Gastrocnemius medialis (tissue), 4 donors: ENCODE data around the gene GLTPD2. TPM values are rescaled to one million over a fixed set of nuclear protein-coding genes. Genes with fewer than 3 reads are reported as not detected.

Experiments used
- ATAC-seq, 2 donors: fragments of 150-250 bp; one replicate each; pipeline ENCODE4 v1.9.1; 2016
- DNase-seq, 2 donors: peaks; one replicate each; pipeline ENCODE4 v3.0.0-alpha.2; 2019
- H3K27ac ChIP-seq, 4 donors: fragments of 200-600 bp; sonication (generic); 1 replicate in 1 of 4; 2 replicates in 3 of 4; pipeline ENCODE4 v1.5.1; 2016 to 2018; ENCODE audit warnings: mild to moderate bottlenecking in 2 of 4, moderate library complexity in 1 of 4
- H3K27me3 ChIP-seq, 3 donors: fragments of 200-600 bp; sonication (generic) in 2 of 3; 1 replicate in 1 of 3; 2 replicates in 2 of 3; pipeline versions ENCODE4 v1.5.1 to v1.6.0; 2016 to 2019; ENCODE audit warnings: mild to moderate bottlenecking in 1 of 3, moderate library complexity in 1 of 3
- H3K36me3 ChIP-seq, 2 donors: fragments of 200-600 bp; sonication (generic) in 1 of 2; one replicate each; pipeline ENCODE4 v1.5.1; 2017 to 2018
- H3K4me1 ChIP-seq, 2 donors: fragments of 200-600 bp; sonication (generic) in 1 of 2; one replicate each; pipeline ENCODE4 v1.5.1; 2016 to 2017; ENCODE audit warnings: mild to moderate bottlenecking in 2 of 2
- H3K4me3 ChIP-seq, 4 donors: fragments of 200-600 bp; sonication (generic) in 3 of 4; 1 replicate in 1 of 4; 2 replicates in 3 of 4; pipeline ENCODE4 v1.5.1; 2016 to 2019; ENCODE audit warnings: mild to moderate bottlenecking in 2 of 4
- H3K9me3 ChIP-seq, 3 donors: fragments of 200-600 bp; sonication (generic) in 2 of 3; 1 replicate in 1 of 3; 2 replicates in 2 of 3; pipeline ENCODE4 v1.5.1; 2016 to 2019
- POLR2A ChIP-seq, 2 donors: fragments of 450-650 bp; IDR thresholded peaks; one replicate each; pipeline ENCODE4 v1.6.1; 2017; ENCODE audit warnings: antibody characterized with exemption in 2 of 2, mild to moderate bottlenecking in 2 of 2, moderate library complexity in 2 of 2
- in situ Hi-C, 4 donors: fragments of 200-750 bp; cut with MboI; loops; one replicate each; pipeline versions ENCODE4 v1.15.0 to v1.8.0; 2017; ENCODE audit warnings: low sequenced_read_pairs in 4 of 4
- intact Hi-C: fragments of 100-400 bp; cut with DNase I; formaldehyde crosslinking; loops from one replicate; pipeline ENCODE4 v1.15.1; 2023; ENCODE audit warnings: low total_unique reads
- total RNA-seq, 4 donors: library from RNA; depleted of rRNA; stranded (reverse); fragments of >200 nt; gene quantifications; one replicate each; pipeline versions ENCODE4 v1.1.0 to v1.2.3, GENCODE V29; 2016
- TF ChIP-seq, protein P1 (sequence below), 5 experiments: fragments of 450-650 bp in 3 of 5; fragments of 200-600 bp in 2 of 5; sonication (generic) in 2 of 5; IDR thresholded peaks in 4 of 5; conservative IDR thresholded peaks in 1 of 5; 1 replicate in 4 of 5; 2 replicates in 1 of 5; pipeline ENCODE4 v1.5.1; 2016 to 2019; ENCODE audit warnings: antibody characterized with exemption in 5 of 5, mild to moderate bottlenecking in 3 of 5, moderate library complexity in 3 of 5

Gene GLTPD2
- total RNA-seq, 4 donors from 2014 or later: 0.53 TPM; not detected in 3

DNA sequence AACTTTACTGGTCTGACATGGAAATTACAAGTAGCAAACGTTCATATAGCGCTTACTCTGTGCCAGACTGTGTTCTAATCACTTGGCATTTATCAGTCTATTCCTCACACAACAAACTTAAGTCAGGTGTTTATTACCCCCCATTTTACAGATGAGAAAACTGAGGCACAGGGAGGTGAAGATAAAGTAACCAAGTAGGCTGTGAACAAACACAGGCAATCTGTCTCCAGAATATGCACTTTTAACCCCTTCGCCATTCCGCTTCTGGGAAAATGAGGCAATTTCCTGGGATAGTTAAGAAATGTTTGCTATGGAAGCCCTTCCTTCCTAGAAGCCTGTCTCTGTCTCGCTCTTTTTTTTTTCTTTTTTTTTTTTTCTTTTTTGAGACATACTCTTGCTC lies 36.8 kb upstream of the GLTPD2 start:
- Histone ChIP-seq H3K4me3 (no peak overlapping the region), H3K36me3 (no peaks in the 10 kb centered on the region), H3K9me3 (no peaks in the 10 kb centered on the region), H3K27ac (no peak overlapping the region), H3K27me3 (peaks cover 35 to 42% (median 38%) of the 10 kb centered on the region in 3 donors), H3K4me1 (no peaks in the 10 kb centered on the region)
- DNase-seq (no peak), ATAC-seq (no peak)
- TF ChIP-seq, protein P1, sequence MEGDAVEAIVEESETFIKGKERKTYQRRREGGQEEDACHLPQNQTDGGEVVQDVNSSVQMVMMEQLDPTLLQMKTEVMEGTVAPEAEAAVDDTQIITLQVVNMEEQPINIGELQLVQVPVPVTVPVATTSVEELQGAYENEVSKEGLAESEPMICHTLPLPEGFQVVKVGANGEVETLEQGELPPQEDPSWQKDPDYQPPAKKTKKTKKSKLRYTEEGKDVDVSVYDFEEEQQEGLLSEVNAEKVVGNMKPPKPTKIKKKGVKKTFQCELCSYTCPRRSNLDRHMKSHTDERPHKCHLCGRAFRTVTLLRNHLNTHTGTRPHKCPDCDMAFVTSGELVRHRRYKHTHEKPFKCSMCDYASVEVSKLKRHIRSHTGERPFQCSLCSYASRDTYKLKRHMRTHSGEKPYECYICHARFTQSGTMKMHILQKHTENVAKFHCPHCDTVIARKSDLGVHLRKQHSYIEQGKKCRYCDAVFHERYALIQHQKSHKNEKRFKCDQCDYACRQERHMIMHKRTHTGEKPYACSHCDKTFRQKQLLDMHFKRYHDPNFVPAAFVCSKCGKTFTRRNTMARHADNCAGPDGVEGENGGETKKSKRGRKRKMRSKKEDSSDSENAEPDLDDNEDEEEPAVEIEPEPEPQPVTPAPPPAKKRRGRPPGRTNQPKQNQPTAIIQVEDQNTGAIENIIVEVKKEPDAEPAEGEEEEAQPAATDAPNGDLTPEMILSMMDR (IDR thresholded peaks at IDR 0.05 in 4 of 5, conservative IDR thresholded peaks at IDR 0.05 in 1 of 5): no peak
- TF ChIP-seq POLR2A (IDR thresholded peaks at IDR 0.05): no peak
- in situ Hi-C loops (no loop called here), intact Hi-C loops (loop anchor here (10.0 kb wide), 1 partner anchor 77 kb away; no protein-coding TSS in a partner anchor)

DNA sequence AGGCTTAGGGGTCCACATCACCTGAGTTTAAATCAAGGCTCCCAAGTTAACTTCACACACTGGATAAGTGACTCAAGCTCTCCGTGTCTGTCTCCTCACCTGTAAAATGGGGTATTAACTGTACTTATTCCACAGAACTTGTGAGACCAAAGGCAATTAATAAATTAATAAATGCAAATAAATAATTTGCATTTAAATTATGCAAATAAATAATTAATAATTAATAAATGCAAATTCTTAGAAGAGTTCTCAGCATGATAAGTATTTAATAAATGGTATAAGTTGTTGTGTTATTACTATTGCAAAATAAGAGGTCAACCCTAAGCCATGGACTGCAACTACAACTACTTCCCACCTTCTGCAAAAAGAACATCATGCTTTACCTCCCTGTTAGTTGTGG lies 35.4 kb upstream of the GLTPD2 start:
- Histone ChIP-seq H3K9me3 (no peaks in the 10 kb centered on the region), H3K4me1 (no peaks in the 10 kb centered on the region), H3K4me3 (no peak overlapping the region), H3K27ac (no peak overlapping the region), H3K27me3 (peaks cover 31 to 39% (median 37%) of the 10 kb centered on the region in 3 donors), H3K36me3 (no peaks in the 10 kb centered on the region)
- in situ Hi-C loops: no loop called here
- TF ChIP-seq, protein P1 (IDR thresholded peaks at IDR 0.05 in 4 of 5, conservative IDR thresholded peaks at IDR 0.05 in 1 of 5): no peak
- no peak for TF ChIP-seq POLR2A (IDR thresholded peaks at IDR 0.05)
- DNase-seq: no peak
- intact Hi-C loops: loop anchor here (10.0 kb wide), 1 partner anchor 79 kb away; no protein-coding TSS in a partner anchor
- no peak for ATAC-seq

DNA sequence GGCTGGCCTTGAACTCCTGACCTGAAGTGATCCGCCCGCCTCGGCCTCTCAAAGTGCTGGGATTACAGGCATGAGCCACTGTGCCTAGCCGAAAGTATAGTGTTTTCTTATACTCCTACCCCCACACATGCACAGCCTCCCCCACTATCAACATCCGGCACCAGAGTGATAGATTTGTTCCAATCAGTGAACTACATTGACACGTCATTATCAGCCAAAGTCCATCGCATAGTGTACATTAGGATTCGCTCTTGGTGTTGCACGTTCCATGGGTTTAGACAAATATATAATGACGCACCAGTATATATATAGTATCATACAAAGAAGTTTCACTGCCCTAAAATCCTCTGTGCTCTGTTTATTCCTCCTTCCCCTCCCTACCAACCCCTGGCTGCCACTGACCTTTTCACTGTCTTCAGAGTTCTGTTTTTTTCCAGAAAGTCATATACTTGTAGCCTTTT lies 29.0 kb upstream of the GLTPD2 start:
- peaks cover 2 to 5% (median 4%) of the 10 kb centered on the region in 3 donors for H3K27me3 ChIP-seq
- DNase-seq (no peak), ATAC-seq (peak in 1 of 2 donors; percentile 30)
- H3K4me1 ChIP-seq: no peaks in the 10 kb centered on the region
- H3K27ac ChIP-seq: no peak overlapping the region
- in situ Hi-C loops (no loop called here), intact Hi-C loops (loop anchor here (10.0 kb wide), 1 partner anchor 85 kb away; no protein-coding TSS in a partner anchor)
- TF ChIP-seq, protein P1 (IDR thresholded peaks at IDR 0.05 in 4 of 5, conservative IDR thresholded peaks at IDR 0.05 in 1 of 5): no peak
- no peak for TF ChIP-seq POLR2A (IDR thresholded peaks at IDR 0.05)
- H3K4me3 ChIP-seq: no peak overlapping the region
- H3K9me3 ChIP-seq: no peaks in the 10 kb centered on the region
- no peaks in the 10 kb centered on the region for H3K36me3 ChIP-seq

DNA sequence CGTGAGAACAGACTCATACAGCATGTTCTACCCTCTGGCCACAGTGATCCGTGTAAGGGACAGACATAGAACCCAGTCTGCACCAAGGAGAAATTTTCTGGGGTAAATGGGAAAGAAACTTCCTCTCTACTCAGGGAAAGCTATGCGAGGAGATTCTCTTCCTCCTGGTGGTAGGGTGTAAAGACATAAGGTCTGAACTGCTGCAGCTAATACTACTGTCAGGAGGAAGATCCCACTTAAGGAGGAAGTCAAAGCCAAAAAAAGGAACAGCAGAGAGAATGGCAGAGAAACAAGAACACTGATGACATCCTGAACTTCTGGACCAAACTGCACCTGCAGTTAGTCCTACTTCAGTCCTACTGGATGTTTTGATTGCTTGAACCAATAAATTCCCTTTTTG lies 24.2 kb upstream of the GLTPD2 start:
- no peak for ATAC-seq
- Histone ChIP-seq H3K36me3 (no peaks in the 10 kb centered on the region), H3K9me3 (no peaks in the 10 kb centered on the region), H3K27ac (no peak overlapping the region), H3K4me3 (no peak overlapping the region), H3K4me1 (no peaks in the 10 kb centered on the region), H3K27me3 (peaks cover 0 to 2% (median 0%) of the 10 kb centered on the region in 3 donors)
- no peak for DNase-seq
- intact Hi-C loops: no loop called here
- TF ChIP-seq, protein P1 (IDR thresholded peaks at IDR 0.05 in 4 of 5, conservative IDR thresholded peaks at IDR 0.05 in 1 of 5): no peak
- TF ChIP-seq POLR2A (IDR thresholded peaks at IDR 0.05): no peak
- in situ Hi-C loops: no loop called here

DNA sequence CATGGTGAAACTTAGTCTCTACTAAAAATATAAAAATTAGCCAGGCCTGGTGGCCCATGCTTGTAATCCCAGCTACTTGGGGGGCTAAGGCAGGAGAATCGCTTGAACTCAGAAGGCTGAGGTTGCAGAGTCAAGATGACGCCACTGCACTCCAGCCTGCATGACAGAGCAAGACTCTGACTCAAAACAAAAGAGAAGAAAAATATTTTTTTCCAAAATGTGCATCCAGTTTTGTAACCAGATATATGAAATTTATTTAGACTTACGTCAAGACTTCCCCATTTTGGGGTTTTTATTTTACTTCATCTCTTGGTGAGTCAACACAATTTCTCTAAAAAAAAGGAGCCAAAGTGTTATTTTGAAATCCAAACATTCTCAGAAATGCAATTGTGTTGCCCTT lies 22.6 kb upstream of the GLTPD2 start:
- no peak overlapping the region for H3K27ac ChIP-seq
- in situ Hi-C loops: no loop called here
- DNase-seq: no peak
- intact Hi-C loops: no loop called here
- H3K36me3 ChIP-seq: no peaks in the 10 kb centered on the region
- TF ChIP-seq POLR2A (IDR thresholded peaks at IDR 0.05): no peak
- TF ChIP-seq, protein P1 (IDR thresholded peaks at IDR 0.05 in 4 of 5, conservative IDR thresholded peaks at IDR 0.05 in 1 of 5): no peak
- H3K4me3 ChIP-seq: no peak overlapping the region
- no peaks in the 10 kb centered on the region for H3K4me1 ChIP-seq
- no peak for ATAC-seq
- no peaks in the 10 kb centered on the region for H3K9me3 ChIP-seq
- no peaks in the 10 kb centered on the region for H3K27me3 ChIP-seq
